Osteoblast (primary cell): ENCODE data around the gene SYNM. TPM values are rescaled to one million over a fixed set of nuclear protein-coding genes. Genes with fewer than 3 reads are reported as not detected.
A peak's percentile ranks its signal among the peaks of the same experiment; 100 is the strongest.

ENCODE experiments used
- DNase-seq: peaks from one replicate; pipeline ENCODE4 v3.0.0; 2011; ENCODE audit warnings: low spot score, mixed read lengths; ENCODE audit not compliant: insufficient read length; ENCODE audit errors: missing footprints
- H2AFZ ChIP-seq: 2 replicates; pipeline ENCODE4 v1.6.0; 2011; ENCODE audit warnings: mild to moderate bottlenecking, low read length
- H3K27ac ChIP-seq: 2 replicates; pipeline ENCODE4 v1.5.1; 2011; ENCODE audit warnings: mild to moderate bottlenecking, low read depth, low read length, moderate library complexity
- H3K27me3 ChIP-seq: 2 replicates; pipeline ENCODE4 v1.6.0; 2012; ENCODE audit warnings: mild to moderate bottlenecking, control low read depth, inconsistent platforms, low read length, moderate library complexity; ENCODE audit not compliant: insufficient read depth
- H3K36me3 ChIP-seq: 2 replicates; pipeline ENCODE4 v1.5.1; 2011; ENCODE audit warnings: mild to moderate bottlenecking, low read length, control low read depth, moderate library complexity; ENCODE audit not compliant: insufficient read depth
- H3K4me1 ChIP-seq: 2 replicates; pipeline ENCODE4 v1.5.1; 2011; ENCODE audit warnings: mild to moderate bottlenecking, low read length, control low read depth, moderate library complexity; ENCODE audit not compliant: insufficient read depth
- H3K4me2 ChIP-seq: 2 replicates; pipeline ENCODE4 v1.6.0; 2011; ENCODE audit warnings: mild to moderate bottlenecking, low read length; ENCODE audit not compliant: insufficient read depth
- H3K4me3 ChIP-seq: fragments of 200-600 bp; sonication (generic); 3 replicates; pipeline ENCODE4 v1.5.1; 2012; ENCODE audit warnings: mild to moderate bottlenecking, low read length, inconsistent platforms; ENCODE audit not compliant: insufficient read depth
- H3K79me2 ChIP-seq: 2 replicates; pipeline ENCODE4 v1.6.0; 2012; ENCODE audit warnings: mild to moderate bottlenecking, low read length, control low read depth, inconsistent platforms; ENCODE audit not compliant: insufficient read depth
- H3K9me3 ChIP-seq: 2 replicates; pipeline ENCODE4 v1.5.1; 2011; ENCODE audit warnings: low read depth, low read length, control low read depth
- H4K20me1 ChIP-seq: 2 replicates; pipeline ENCODE4 v1.6.0; 2012; ENCODE audit warnings: mild to moderate bottlenecking, low read length, control low read depth; ENCODE audit not compliant: insufficient read depth
- CTCF ChIP-seq: IDR thresholded peaks from 2 replicates; pipeline ENCODE4 v1.5.1; 2011; ENCODE audit warnings: mild to moderate bottlenecking, low read depth, low read length, moderate library complexity; ENCODE audit errors: extremely low read depth
- total RNA-seq: library from RNA; depleted of rRNA; stranded (reverse); fragments of >200 nt; gene quantifications from 2 replicates; pipeline ENCODE4 v1.2.3, GENCODE V29; 2012

The SYNM gene
- total RNA-seq, 1 donor = 4.0 TPM

- H3K27me3 ChIP-seq = no peaks in the 10 kb centered on the region
- peaks cover 17% of the 10 kb centered on the region for H3K4me1 ChIP-seq
- H3K9me3 ChIP-seq = no peaks in the 10 kb centered on the region
- no peak overlapping the region for H3K27ac ChIP-seq
- H4K20me1 ChIP-seq = no peaks in the 10 kb centered on the region
- no peaks in the 10 kb centered on the region for H3K79me2 ChIP-seq
- no peaks in the 10 kb centered on the region for H3K36me3 ChIP-seq
- TF ChIP-seq CTCF = no peak
- no peak for DNase-seq
- no peak overlapping the region for H3K4me3 ChIP-seq
- no peak overlapping the region for H2AFZ ChIP-seq
- no peak overlapping the region for H3K4me2 ChIP-seq
These were observed 61.2 kb downstream of the SYNM start for GRCh38 chr15:99165956-99166689.

- no peak for DNase-seq
- Histone ChIP-seq H3K4me1 (peaks cover 17% of the 10 kb centered on the region), H3K9me3 (no peaks in the 10 kb centered on the region), H3K27me3 (no peaks in the 10 kb centered on the region), H3K4me3 (no peak overlapping the region), H3K79me2 (no peaks in the 10 kb centered on the region), H2AFZ (no peak overlapping the region), H4K20me1 (no peaks in the 10 kb centered on the region), H3K27ac (no peak overlapping the region), H3K4me2 (no peak overlapping the region), H3K36me3 (peaks cover under 1% of the 10 kb centered on the region)
- no peak for TF ChIP-seq CTCF
These were observed 62.3 kb downstream of the SYNM start for GRCh38 chr15:99167201-99167600.

- Histone ChIP-seq H3K4me2 (no peak overlapping the region), H3K4me1 (peaks cover 17% of the 10 kb centered on the region), H3K79me2 (no peaks in the 10 kb centered on the region), H3K36me3 (peaks cover 4% of the 10 kb centered on the region), H3K9me3 (no peaks in the 10 kb centered on the region), H3K27ac (no peak overlapping the region), H2AFZ (no peak overlapping the region), H4K20me1 (no peaks in the 10 kb centered on the region), H3K27me3 (no peaks in the 10 kb centered on the region), H3K4me3 (no peak overlapping the region)
- no peak for DNase-seq
- TF ChIP-seq CTCF = no peak
These were observed 62.8 kb downstream of the SYNM start for GRCh38 chr15:99167640-99168039.

- H3K27me3 ChIP-seq = no peaks in the 10 kb centered on the region
- H3K36me3 ChIP-seq = peaks cover 8% of the 10 kb centered on the region
- no peaks in the 10 kb centered on the region for H3K9me3 ChIP-seq
- peak overlapping the region; percentile 91 for H3K27ac ChIP-seq
- H2AFZ ChIP-seq = peak overlapping the region; percentile 28
- H3K79me2 ChIP-seq = no peaks in the 10 kb centered on the region
- peak overlapping the region; percentile 17 for H3K4me3 ChIP-seq
- no peaks in the 10 kb centered on the region for H4K20me1 ChIP-seq
- DNase-seq = no peak
- peaks cover 17% of the 10 kb centered on the region for H3K4me1 ChIP-seq
- no peak overlapping the region for H3K4me2 ChIP-seq
- no peak for TF ChIP-seq CTCF
These were observed 64.0 kb downstream of the SYNM start for GRCh38 chr15:99168601-99169580.
